HG03097 (cell line): ENCODE measurements around the gene LITAF.
"Not testable (repeated sequence)": the region's sequence is repeated elsewhere in the genome, so short reads cannot be mapped to it uniquely, and the experiment has no call there.

Experiments used
- ATAC-seq: cut with Tn5 transposase; IDR thresholded peaks from one replicate; pipeline ENCODE4 v1.9.1; 2021; ENCODE audit not compliant: unreplicated experiment, low FRiP score

LITAF gene

DNA sequence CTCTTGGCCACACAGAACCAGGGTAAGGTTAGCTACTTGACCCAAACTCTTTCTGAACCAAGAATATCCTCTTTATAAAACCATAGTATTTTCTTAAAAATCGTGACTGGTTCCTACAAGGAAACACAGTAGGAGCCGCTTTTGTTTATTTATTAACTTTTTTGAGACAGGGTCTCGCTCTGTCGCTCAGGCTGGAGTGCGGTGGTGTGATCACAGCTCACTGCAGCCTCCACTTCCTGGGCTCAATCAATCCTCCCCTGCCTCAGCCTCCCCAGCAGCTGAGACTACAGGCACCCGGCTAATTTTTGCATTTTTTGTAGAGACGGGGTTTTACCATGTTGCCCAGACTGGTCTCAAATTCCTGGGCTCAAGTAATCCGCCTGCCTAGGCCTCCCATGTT, 14.7 kb upstream of the LITAF start:
- ATAC-seq = no peak

DNA sequence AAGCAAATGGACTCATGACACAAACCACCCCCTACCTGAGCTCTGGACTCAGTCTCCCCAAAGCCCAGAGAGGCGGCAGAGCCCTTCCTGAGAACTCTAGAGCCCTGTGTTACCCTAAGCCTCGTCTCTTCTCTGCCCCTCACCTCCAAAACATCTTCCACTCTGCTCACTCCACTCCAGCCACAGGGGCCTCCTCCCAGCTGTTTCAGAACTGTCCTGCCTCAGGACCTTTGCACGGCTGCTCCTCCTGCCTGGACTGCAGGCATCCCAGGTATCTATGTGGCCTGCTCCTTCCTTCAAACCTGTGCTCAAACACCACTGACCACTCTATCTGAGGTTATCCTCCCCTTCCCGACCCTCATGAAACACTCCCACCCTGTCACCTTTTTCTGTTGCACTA, 12.9 kb upstream of the LITAF start:
- ATAC-seq = no peak

DNA sequence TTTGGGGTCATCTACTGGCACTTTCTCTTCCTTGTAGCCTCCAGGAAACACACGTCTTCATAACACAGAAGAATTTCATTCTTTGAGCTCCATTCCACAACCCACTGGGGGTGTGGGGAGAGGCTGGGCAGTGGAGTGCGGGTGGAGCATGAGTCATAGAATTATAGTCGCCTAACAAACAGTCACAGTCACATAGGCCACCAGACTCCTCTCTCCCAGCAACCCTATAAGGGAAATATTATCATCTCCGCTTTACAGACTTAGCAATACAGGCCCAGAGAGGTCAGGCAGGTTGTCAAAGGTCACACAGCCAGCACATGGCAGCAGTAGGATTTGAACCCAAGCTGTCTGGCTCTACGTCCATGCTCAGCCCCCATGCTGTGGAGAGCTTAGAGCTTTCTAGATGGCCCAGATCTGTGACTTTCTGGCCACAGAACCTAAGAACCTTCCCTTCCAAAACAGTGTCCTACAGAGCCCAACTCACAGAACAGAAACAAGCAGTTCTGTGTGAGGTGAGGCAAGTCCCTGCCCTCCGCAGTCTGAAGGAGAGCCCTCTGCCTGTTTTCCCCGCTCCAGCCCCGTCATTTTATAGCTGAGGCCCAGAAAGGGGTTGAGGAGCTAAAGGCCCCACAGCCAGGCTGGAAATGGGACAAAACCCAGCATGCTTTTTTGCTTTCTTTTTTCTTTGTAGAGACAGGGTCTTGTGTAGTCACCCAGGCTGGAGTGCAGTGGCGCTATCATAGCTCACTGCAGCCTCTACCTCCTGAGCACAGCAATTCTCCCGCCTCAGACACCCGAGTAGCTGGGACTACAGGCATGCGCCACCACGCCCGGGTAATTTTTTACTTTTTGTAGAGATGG, 10.7 kb upstream of the LITAF start:
- no peak for ATAC-seq

DNA sequence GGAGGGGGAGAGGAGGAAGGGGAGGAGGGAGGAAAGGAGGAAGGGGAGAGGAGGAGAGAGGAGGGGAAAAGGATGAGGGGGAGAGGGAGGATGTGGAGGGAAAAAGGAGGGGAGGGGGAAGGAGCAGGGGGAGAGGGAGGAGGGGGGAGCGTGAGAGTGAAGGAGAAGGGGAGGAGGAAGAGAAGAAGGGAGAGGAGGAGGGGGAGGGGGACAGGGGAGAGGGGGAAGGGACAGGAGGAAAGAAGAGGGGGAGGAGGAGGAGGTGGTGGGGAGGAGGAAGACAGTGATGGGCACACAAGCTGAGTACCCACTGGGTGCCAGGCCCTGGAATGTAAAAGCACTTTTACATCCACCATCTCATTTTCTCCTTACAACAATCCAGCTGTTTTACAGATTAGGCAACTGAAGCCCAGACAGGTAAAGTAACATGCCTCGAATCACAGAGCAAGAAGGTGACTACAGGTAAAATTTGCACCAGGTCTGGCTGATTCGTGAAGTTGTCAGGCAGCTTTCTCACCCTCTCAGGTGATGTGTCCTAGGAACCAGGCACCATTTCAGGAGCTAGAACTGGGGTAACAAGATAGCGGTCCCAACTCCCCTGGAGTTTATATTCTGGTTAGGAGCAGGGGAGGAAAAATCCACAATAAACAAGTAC, 10.0 kb upstream of the LITAF start:
- no peak for ATAC-seq

DNA sequence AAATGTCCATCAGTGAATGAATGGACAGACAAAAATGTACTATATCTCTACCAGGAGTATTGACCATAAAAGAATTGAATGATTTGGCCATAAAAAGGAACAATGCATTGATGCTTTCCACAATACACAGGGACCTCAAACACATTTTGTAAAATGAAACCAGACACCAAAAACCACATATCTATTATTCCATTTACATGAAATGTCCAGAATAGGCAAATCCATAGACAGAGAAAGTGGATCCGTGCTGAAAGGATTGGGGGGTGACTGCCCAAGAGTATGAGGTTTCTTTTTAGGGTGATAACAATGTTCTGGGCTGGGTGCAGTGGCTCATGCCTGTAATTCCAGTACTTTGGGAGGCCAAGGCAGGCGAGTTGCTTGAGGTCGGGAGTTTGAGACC, 6.9 kb upstream of the LITAF start:
- no peak for ATAC-seq

DNA sequence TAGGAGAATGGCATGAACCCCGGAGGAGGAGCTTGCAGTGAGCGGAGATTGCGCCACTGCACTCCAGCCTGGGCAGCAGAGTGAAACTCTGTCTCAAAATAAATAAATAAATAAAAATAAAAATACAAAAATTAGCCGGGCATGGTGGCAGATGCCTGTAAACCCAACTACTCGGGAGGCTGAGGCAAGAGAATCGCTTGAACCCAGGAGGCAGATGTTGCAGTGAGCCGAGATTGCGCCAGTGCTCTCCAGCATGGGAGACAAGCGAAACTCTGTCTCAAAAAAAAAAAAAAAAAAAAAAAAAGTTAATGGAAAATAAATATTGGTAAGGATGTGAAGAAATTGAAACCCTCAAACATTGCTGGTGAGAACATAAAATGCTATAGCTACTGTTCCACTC, 6.4 kb upstream of the LITAF start:
- ATAC-seq = not testable (repeated sequence)

DNA sequence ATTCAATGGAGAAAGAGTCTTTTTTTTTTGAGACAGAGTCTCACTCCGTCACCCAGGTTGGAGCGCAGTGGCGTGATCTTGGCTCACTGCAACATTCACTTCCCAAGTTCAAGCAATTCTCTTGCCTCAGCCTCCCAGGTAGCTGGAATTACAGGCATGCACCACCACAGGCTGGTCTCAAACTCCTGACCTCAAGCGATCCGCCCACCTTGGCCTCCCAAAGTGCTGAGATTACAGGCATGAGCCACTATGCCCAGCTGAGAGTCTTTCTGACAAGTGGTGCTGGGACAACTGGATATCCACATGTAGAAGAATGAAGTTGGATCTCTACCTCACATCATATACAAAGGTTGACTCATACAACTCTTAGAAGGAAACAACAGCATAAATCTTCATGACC, 4.9 kb upstream of the LITAF start:
- not testable (repeated sequence) for ATAC-seq

DNA sequence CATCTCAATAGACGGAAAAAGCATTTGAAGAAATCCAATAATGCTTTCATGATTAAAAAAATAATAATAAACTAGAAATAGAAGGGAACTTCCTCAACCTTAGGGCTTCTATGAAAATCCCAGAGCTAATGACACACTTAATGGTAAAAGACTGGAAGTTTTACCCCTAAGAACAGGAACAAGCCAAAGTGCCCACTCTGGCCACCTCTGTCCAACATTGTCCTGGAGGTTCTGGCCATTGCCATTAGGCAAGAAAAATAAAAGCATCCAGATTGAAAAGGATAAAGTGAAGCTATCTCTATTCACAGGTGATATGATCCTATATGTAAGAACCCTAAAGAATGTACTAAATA, 2.5 kb upstream of the LITAF start:
- no peak for ATAC-seq

DNA sequence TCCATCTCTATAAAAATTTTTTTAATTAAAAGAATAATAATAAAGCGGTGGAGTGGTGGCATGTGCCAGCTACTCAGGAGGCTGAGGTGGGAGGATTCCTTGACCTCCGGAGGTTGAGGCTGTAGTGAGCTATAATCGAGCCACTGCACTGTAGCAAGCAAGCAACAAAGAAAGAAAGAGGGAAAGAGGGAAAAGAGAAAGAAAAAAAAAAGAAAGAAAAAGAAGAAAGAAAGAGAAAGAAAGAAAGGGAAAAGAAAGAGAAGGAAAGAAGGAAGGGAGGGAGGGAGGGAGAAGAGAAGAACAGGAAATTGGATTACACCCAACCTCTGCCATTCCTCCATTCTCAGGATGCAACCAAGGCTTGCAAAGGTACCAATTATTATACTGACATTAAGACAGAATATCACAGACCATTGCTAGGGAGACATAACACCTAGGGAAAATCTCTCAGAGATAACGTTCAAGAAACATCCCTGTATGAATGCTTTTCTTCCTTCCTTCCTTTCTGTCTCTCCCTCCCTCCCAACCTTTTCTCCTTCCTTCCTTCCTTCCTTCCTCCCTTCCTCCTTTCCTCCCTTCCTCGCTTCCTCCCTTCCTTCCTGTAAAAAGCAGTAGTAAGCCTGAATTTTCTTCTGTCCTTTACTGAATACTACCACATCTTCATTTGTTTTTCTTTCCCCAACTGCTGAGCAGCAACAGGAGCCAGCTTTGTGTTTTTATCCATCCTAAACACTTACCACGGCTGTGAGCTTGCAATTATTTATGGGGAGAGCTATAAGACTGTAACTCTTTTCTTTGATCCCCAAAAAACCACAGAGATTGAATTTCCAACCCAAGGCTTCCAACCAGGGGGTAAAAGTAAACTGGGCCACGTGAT, 1.8 kb upstream of the LITAF start:
- ATAC-seq = no peak

DNA sequence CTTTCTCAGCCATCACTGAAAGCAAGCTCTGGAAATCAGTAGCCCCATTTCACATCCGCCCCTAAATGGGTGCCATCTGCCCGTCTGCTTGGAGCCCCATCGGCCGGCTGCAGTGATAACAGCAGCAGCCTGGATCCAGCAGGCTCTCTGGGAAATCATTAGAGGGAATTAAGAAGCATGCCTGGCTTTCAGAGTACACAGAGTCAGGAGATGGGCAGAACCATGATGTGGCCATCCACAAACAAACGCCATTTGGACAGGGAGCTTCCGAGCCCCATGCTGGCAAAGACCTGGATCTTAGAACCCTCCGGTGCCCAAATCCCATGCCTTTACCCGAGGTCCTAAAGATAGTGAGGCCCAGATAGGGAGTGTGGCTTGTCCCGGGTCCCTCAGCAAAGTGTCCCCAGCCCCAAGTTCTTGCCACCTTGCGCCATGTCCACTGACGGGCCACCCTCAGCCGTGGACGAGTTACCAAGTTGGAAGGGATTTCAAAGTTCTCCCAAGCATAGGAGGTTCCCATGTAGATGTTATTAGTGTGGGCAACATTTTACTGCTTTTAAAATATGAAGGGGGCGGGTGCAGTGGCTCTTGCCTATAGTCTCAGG, 1.0 kb upstream of the LITAF start:
- ATAC-seq = no peak

DNA sequence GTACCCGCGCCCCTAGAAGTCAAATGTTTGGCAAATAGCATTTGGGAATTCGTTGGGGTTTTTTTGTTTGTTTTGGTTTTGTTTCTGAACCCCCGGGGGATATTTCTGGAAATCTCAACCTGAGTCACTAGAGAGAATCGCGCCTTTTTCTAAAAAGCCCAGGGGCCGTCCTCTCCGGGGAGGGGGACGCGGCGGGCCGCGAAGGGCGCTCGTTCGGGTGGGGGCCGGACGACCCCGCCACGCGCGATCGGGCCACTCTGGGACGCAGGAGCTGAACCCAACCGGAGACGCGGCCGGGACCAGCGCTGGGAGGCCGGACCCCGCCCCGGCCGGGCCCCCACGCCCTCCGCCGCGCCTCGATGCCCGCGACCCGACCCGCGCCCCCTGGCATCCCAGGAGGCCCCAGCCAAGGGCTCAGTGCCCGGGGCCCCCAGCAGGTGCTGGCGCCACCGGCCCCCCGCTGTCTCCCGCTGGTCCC, 302 bp downstream of the LITAF start:
- peak; percentile 14 for ATAC-seq

DNA sequence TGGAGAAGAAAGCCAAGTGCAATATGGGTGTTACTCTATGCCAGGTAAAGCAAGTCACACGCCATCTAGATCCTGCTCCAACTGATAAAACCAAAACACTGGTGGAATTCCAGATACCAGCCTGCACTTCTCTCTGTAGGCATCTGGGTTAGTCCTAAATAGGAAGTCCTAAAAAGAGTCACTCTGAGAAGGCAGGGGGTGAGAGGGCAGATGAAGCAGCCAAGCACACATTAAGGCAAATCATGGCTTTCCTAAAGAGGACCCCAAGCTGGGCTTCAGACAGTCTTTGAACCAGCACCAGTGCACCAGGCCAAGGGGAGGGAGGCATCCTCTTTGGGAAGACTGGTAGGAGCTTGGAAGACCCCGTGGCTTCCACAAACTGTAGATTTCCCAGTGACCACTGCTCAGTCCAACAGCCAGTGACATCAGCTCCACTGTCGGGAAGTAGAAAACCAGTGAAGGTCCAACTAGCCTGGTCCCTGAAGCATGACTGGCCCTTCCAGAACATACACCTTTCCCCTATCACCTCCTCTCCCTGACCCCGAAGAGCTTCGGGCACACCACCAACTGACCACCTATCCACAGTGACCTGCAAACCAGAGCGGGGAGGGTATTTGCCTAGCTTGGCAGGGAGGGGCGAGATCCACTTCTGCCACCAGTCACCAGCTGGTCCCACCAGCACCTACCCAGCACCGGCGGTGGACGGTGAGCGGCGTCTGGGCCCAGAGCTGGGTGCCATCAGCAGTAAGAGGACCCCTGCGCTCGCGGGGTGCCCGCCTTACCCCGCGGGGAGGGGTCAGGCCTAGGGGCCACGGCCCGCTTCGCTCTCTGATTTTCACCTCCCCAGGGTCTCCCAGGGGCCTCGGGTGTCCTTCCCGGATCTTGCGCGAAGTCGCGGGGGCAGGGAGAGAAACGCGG, 1.0 kb downstream of the LITAF start:
- no peak for ATAC-seq

DNA sequence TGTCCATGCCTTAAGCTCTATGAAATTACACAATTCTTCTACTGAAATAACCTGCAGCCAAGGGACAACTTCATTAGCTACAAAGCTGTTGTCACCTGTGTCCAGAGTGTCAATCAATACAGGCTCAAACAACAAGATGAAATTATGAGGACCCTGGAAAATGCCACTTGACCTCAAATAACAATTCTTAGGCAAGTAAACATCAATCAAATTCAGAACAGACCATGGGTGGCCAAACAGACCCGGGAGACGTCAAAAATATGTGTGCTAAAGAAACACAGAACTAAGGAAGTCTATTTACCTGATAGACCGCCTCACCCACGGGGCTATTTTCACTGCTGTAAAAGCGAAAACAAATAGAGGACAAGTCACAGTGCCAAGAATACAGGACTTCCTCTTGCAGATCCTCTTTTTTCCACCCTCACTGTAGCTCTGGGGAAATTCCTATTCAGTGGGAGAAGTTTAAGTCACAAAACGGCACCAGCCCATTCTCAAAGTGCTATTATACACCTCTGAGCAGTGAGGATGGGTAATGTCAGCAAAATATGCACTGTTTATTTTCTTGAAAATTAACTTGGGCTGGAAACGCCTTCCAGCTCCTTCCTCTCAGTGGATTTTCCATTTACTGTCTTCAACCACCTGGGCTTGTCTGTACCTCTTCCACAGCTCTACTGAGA, 2.7 kb downstream of the LITAF start:
- no peak for ATAC-seq

DNA sequence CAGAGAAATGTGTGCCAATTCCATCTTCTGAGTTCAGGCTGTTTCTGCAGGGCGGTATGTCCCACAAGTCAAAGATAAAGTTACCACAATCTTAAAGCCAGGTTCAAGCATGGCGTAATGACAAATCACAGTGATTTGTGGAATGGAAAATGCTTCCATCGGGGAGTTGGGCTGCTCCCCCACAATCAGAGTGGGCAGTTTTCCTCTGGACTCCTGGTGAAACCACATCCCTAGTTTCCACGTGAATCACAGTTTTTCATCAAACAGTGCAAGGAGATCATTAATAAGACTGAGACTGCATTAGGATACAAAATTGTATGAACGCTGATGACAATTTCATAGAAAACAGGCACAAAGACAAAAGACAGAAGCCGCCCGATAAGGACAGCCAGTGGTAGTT, 3.6 kb downstream of the LITAF start:
- no peak for ATAC-seq

DNA sequence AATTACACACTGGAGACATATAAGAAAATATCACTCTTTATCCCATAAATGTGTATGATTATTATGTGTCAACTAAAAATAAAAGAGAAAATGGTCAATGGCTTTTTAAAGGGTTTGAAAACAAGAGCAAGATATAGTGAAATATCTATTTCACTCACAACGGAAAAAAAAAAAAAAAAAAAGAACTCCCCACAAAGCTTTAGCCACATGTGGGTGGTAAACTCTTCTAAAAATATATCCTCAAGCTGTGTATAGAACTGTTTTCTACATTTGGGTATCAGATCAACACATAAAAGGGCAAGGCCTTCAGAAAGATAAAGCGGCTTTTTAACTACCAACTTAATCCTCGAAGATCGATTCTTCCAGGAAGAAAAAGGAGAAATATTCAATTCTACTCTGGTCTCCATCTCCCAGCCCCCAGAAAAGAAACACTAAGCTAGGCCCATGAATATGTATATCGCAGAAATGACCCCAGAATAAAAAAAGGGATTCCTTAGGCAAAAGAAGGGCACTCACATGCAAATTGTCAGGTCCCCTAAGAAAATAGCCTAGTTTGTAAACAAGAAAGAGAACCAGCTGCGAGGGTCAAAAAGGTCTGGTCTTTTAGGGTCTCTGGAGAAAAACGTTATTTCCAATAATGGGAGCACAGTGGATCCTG, 4.4 kb downstream of the LITAF start:
- no peak for ATAC-seq

DNA sequence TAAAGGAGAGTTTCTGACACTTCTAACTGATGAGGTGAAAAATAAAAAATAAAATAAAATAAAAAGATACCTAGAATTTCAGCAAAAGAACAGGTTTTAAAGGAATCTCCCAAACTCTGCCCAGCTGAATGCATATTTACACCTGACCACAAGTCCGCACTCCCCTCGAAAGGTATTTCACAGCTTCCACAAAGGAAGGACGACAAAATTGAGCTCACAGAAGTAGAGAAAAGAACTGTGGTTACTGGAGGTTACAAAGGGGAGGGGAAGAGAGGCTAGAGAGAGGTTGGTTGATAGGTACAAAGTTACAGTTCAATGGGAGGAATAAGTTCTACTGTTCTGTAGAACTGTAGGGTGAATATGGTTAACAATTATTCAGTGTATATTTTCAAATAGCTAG, 5.0 kb downstream of the LITAF start:
- ATAC-seq = no peak

DNA sequence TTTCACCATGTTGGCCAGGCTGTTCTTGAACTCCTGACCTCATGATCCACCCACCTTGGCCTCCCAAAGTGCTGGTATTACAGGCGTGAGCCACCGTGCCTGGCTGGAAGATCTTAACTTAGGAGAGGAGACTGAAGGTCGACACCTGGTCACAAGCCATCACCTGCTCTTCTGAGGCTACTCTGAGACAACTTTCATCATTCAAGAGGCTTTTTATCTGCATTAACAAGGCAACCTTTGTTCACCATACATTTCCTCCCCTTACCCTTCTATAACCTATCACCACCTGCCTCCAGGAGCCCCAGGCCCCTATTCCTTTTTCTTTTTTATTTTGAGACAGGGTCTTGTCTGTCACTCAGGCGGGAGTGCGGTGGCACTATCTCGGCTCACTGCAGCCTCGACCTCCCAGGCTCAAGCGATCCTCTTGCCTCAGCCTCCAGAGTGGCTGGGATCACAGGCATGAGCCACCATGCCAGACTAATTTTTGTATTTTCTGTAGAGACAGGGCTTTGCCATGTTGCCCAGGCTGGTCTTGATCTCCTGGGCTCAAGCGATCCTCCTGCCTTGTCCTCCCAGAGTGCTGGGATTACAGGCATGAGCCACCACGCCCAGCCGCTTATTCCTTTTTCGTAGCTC, 6.2 kb downstream of the LITAF start:
- ATAC-seq = no peak

DNA sequence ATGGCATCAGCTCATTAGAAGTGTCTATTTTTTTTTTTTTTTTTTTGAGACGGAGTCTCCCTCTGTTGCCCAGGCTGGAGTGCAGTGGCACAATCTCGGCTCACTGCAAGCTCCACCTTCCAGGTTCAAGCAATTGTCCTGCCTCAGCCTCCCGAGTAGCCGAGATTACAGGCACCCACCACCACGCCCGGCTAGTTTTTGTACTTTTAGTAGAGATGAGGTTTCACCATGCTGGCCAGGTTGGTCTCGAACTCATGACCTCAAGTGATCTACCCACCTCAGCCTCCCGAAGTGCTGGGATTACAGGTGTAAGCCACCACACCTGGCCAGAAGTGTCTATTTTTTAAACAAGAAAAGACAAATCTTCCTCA, 9.4 kb downstream of the LITAF start:
- ATAC-seq = not testable (repeated sequence)
